ENCODE data around the gene TRAF7. TPM values are rescaled to one million over a fixed set of nuclear protein-coding genes. Genes with fewer than 3 reads are reported as not detected.

Gene TRAF7
- total RNA-seq, 4 donors from 2014 or later: 51.2 to 120 (median 79.3) TPM

- H3K36me3 ChIP-seq: peaks cover 0 to 4% (median 0%) of the 10 kb centered on the region in 3 donors
- H3K9me3 ChIP-seq: no peaks in the 10 kb centered on the region
- peak in 2 of 3 donors; percentile 21 to 71 for DNase-seq
- peak overlapping the region; percentile 53 to 78 (median 66) for H3K27ac ChIP-seq
- no peak for TF ChIP-seq CTCF (IDR thresholded peaks at IDR 0.05)
- TF ChIP-seq POLR2A (IDR thresholded peaks at IDR 0.05): no peak
- H3K27me3 ChIP-seq: no peaks in the 10 kb centered on the region
- H3K4me3 ChIP-seq: no peak overlapping the region
- H3K4me1 ChIP-seq: peaks cover 11 to 85% (median 22%) of the 10 kb centered on the region in 4 donors
Measured at GRCh38 chr16:2160915-2161551, 5.5 kb downstream of the TRAF7 start.

GRCh38 chr16:2161911-2162310 is 6.3 kb downstream of the TRAF7 start:
- H3K27ac ChIP-seq: peak overlapping the region; percentile 53 to 94 (median 77)
- H3K36me3 ChIP-seq: peaks cover 0 to 7% (median 0%) of the 10 kb centered on the region in 3 donors
- no peak for TF ChIP-seq CTCF (IDR thresholded peaks at IDR 0.05)
- no peak for TF ChIP-seq POLR2A (IDR thresholded peaks at IDR 0.05)
- H3K4me1 ChIP-seq: peaks cover 2 to 87% (median 21%) of the 10 kb centered on the region in 4 donors
- no peak overlapping the region for H3K4me3 ChIP-seq
- no peak for DNase-seq
- no peaks in the 10 kb centered on the region for H3K9me3 ChIP-seq
- no peaks in the 10 kb centered on the region for H3K27me3 ChIP-seq

- peaks cover 0 to 85% (median 16%) of the 10 kb centered on the region in 4 donors for H3K4me1 ChIP-seq
- no peak overlapping the region for H3K4me3 ChIP-seq
- H3K27ac ChIP-seq: peak overlapping the region; percentile 64 to 94 (median 82)
- H3K36me3 ChIP-seq: peaks cover 0 to 10% (median 0%) of the 10 kb centered on the region in 3 donors
- TF ChIP-seq CTCF (IDR thresholded peaks at IDR 0.05): no peak
- TF ChIP-seq POLR2A (IDR thresholded peaks at IDR 0.05): no peak
- no peak for DNase-seq
- no peaks in the 10 kb centered on the region for H3K27me3 ChIP-seq
- H3K9me3 ChIP-seq: no peaks in the 10 kb centered on the region
Measured at GRCh38 chr16:2162676-2163118, 7.1 kb downstream of the TRAF7 start.

GRCh38 chr16:2163211-2163881 is 7.8 kb downstream of the TRAF7 start:
- H3K4me1 ChIP-seq: peaks cover 0 to 79% (median 14%) of the 10 kb centered on the region in 4 donors
- H3K4me3 ChIP-seq: no peak overlapping the region

GRCh38 chr16:2165861-2166260 is 10.3 kb downstream of the TRAF7 start:
- no peak for DNase-seq
- TF ChIP-seq CTCF (IDR thresholded peaks at IDR 0.05) (no peak), POLR2A (IDR thresholded peaks at IDR 0.05) (no peak)
- peaks cover 0 to 56% (median 11%) of the 10 kb centered on the region in 4 donors for H3K4me1 ChIP-seq
- peaks cover 0 to 31% (median 0%) of the 10 kb centered on the region in 3 donors for H3K36me3 ChIP-seq
- no peaks in the 10 kb centered on the region for H3K9me3 ChIP-seq
- peak overlapping the region in 1 of 4 donors; percentile 38 for H3K27ac ChIP-seq
- no peak overlapping the region for H3K4me3 ChIP-seq
- H3K27me3 ChIP-seq: no peaks in the 10 kb centered on the region

More at GRCh38 chr16:2163211-2163881, 7.8 kb downstream of the TRAF7 start:
- peak in 2 of 3 donors; percentile 89 for DNase-seq
- Histone ChIP-seq H3K27ac (peak overlapping the region in 3 of 4 donors; percentile 75 to 94 (median 90)), H3K9me3 (no peaks in the 10 kb centered on the region), H3K27me3 (no peaks in the 10 kb centered on the region), H3K36me3 (peaks cover 0 to 16% (median 0%) of the 10 kb centered on the region in 3 donors)
- TF ChIP-seq CTCF (IDR thresholded peaks at IDR 0.05): peak in 1 of 6 experiments; percentile 14
- no peak for TF ChIP-seq POLR2A (IDR thresholded peaks at IDR 0.05)

Measured in Peyer's patch (tissue), 4 donors.